Neuronal stem cell (in vitro differentiated cells): ENCODE data around the gene FADS3.

Experiments
- DNase-seq: peaks from one replicate; pipeline ENCODE4 v3.0.0-alpha.2; 2013; ENCODE audit warnings: low spot score
- H2AFZ ChIP-seq: one replicate; pipeline ENCODE4 v1.6.1; 2013; ENCODE audit warnings: mild to moderate bottlenecking, low read length, inconsistent platforms
- H2AK5ac ChIP-seq: 2 replicates; pipeline ENCODE4 v1.6.1; 2013; ENCODE audit warnings: low read depth, mild to moderate bottlenecking, inconsistent platforms, low read length, moderate library complexity, mixed read lengths
- H2BK120ac ChIP-seq: 2 replicates; pipeline ENCODE4 v1.6.1; 2013; ENCODE audit warnings: low read depth, mild to moderate bottlenecking, inconsistent platforms, low read length, moderate library complexity, mixed read lengths
- H2BK12ac ChIP-seq: one replicate; pipeline ENCODE4 v1.6.1; 2013; ENCODE audit warnings: low read length, inconsistent platforms
- H2BK15ac ChIP-seq: 2 replicates; pipeline ENCODE4 v1.6.1; 2013; ENCODE audit warnings: mild to moderate bottlenecking, low read length, inconsistent platforms, mixed read lengths
- H2BK5ac ChIP-seq: one replicate; pipeline ENCODE4 v1.6.1; 2013; ENCODE audit warnings: inconsistent platforms, mild to moderate bottlenecking, low read length, moderate library complexity
- H3K14ac ChIP-seq: one replicate; pipeline ENCODE4 v1.6.1; 2013; ENCODE audit warnings: low read length, inconsistent platforms
- H3K18ac ChIP-seq: 2 replicates; pipeline ENCODE4 v1.6.1; 2013; ENCODE audit warnings: low read length, inconsistent platforms
- H3K23ac ChIP-seq: 2 replicates; pipeline ENCODE4 v1.6.1; 2013; ENCODE audit warnings: low read depth, mild to moderate bottlenecking, mixed read lengths, low read length, inconsistent platforms; ENCODE audit not compliant: poor library complexity
- H3K27ac ChIP-seq: replicated peaks from 3 replicates; pipeline ENCODE4 v1.5.1; 2013; ENCODE audit warnings: low read length, inconsistent platforms
- H3K27me3 ChIP-seq, 3 experiments: 2 replicates each; pipeline ENCODE4 v1.6.1; 2013; ENCODE audit warnings: low read length in 3 of 3, mild to moderate bottlenecking in 2 of 3, inconsistent platforms in 1 of 3, low read depth in 1 of 3, mixed read lengths in 1 of 3, moderate library complexity in 1 of 3; ENCODE audit not compliant: control insufficient read depth in 3 of 3, insufficient read depth in 3 of 3
- H3K36me3 ChIP-seq, 2 donors: replicated peaks in 1 of 2; 2 replicates each; pipeline ENCODE4 v1.6.1; 2013; ENCODE audit warnings: low read length in 2 of 2; ENCODE audit not compliant: control insufficient read depth in 2 of 2, insufficient read depth in 2 of 2
- H3K4ac ChIP-seq: 2 replicates; pipeline ENCODE4 v1.6.1; 2013; ENCODE audit warnings: inconsistent platforms, mild to moderate bottlenecking, low read length, moderate library complexity
- H3K4me1 ChIP-seq, 2 donors: 1 replicate in 1 of 2; 2 replicates in 1 of 2; pipeline ENCODE4 v1.6.1; 2013; ENCODE audit warnings: low read length in 2 of 2, low read depth in 1 of 2; ENCODE audit not compliant: control insufficient read depth in 2 of 2, insufficient read depth in 1 of 2
- H3K4me2 ChIP-seq: one replicate; pipeline ENCODE4 v1.6.1; 2013; ENCODE audit warnings: mild to moderate bottlenecking, low read length, inconsistent platforms; ENCODE audit not compliant: insufficient read depth, poor library complexity, severe bottlenecking
- H3K4me3 ChIP-seq, 2 donors: 2 replicates each; pipeline ENCODE4 v1.5.1; 2013; ENCODE audit warnings: low read length in 2 of 2, mild to moderate bottlenecking in 2 of 2, inconsistent platforms in 1 of 2, moderate library complexity in 1 of 2
- H3K79me1 ChIP-seq: one replicate; pipeline ENCODE4 v1.6.1; 2013; ENCODE audit warnings: low read depth, mild to moderate bottlenecking, inconsistent platforms, low read length, moderate library complexity
- H3K9ac ChIP-seq: one replicate; pipeline ENCODE4 v1.6.1; 2013; ENCODE audit warnings: mild to moderate bottlenecking, low read depth, low read length, inconsistent platforms; ENCODE audit not compliant: poor library complexity
- H3K9me3 ChIP-seq, 2 donors: replicated peaks in 1 of 2; 2 replicates each; pipeline versions ENCODE3 to v1.6.1; 2013; ENCODE audit warnings: low read length in 2 of 2, mild to moderate bottlenecking in 2 of 2, inconsistent platforms in 1 of 2, low read depth in 1 of 2, mixed read lengths in 1 of 2, moderate library complexity in 1 of 2; ENCODE audit not compliant: control insufficient read depth in 2 of 2, insufficient read depth in 1 of 2
- H4K8ac ChIP-seq: one replicate; pipeline ENCODE4 v1.6.1; 2013; ENCODE audit warnings: low read depth, mild to moderate bottlenecking, inconsistent platforms, low read length, moderate library complexity
- H4K91ac ChIP-seq: one replicate; pipeline ENCODE4 v1.6.1; 2013; ENCODE audit warnings: low read length, low read depth, mild to moderate bottlenecking, inconsistent platforms; ENCODE audit not compliant: poor library complexity
- WGBS, 2 donors: extraction: QIAGEN DNeasy Blood & Tissue Kit; methylation state at CpG; one replicate each; pipeline ENCODE4 v1.1.7; 2013; ENCODE audit warnings: missing lambda C conversion rate in 2 of 2, mixed read lengths in 1 of 2; ENCODE audit not compliant: insufficient read length in 2 of 2, insufficient replicate concordance in 1 of 2; ENCODE audit errors: extremely low coverage in 2 of 2; 5-methylcytosine and 5-hydroxymethylcytosine counted together

FADS3 gene

GRCh38 chr11:61919705-61920631 lies 28.6 kb upstream of the FADS3 start:
- H3K4me2 ChIP-seq = no peak overlapping the region
- H2AFZ ChIP-seq = no peak overlapping the region
- no peak overlapping the region for H2BK120ac ChIP-seq
- no peak overlapping the region for H3K4ac ChIP-seq
- H3K14ac ChIP-seq = no peak overlapping the region
- H3K27ac ChIP-seq = no peak overlapping the region
- H4K91ac ChIP-seq = no peak overlapping the region
- H2BK12ac ChIP-seq = peak overlapping the region; percentile 30
- peak overlapping the region; percentile 69 for H3K23ac ChIP-seq
- H3K9ac ChIP-seq = no peak overlapping the region
- no peak overlapping the region for H4K8ac ChIP-seq
- no peaks in the 10 kb centered on the region for H3K36me3 ChIP-seq
- H3K9me3 ChIP-seq = no peaks in the 10 kb centered on the region
- DNase-seq = no peak
- peak overlapping the region; percentile 38 for H2BK15ac ChIP-seq
- H2AK5ac ChIP-seq = peak overlapping the region; percentile 61
- peaks cover 4 to 43% (median 22%) of the 10 kb centered on the region in 3 experiments for H3K27me3 ChIP-seq
- H2BK5ac ChIP-seq = no peak overlapping the region
- H3K4me1 ChIP-seq = peaks cover 14 to 19% of the 10 kb centered on the region in 2 donors
- peaks cover 1% of the 10 kb centered on the region for H3K79me1 ChIP-seq
- WGBS, 2 donors = no CpG with 5 or more reads among the region's 13 CpGs
- peak overlapping the region; percentile 44 for H3K18ac ChIP-seq
- H3K4me3 ChIP-seq = no peak overlapping the region

GRCh38 chr11:61918938-61919704 lies 27.8 kb upstream of the FADS3 start:
- Histone ChIP-seq H4K8ac (no peak overlapping the region), H2AK5ac (peak overlapping the region; percentile 61), H2BK5ac (no peak overlapping the region), H3K27ac (no peak overlapping the region), H3K14ac (no peak overlapping the region), H3K18ac (no peak overlapping the region), H3K27me3 (peaks cover 4 to 46% (median 22%) of the 10 kb centered on the region in 3 experiments), H3K79me1 (peaks cover 1% of the 10 kb centered on the region), H3K4me3 (no peak overlapping the region), H4K91ac (no peak overlapping the region), H2BK15ac (peak overlapping the region; percentile 34), H3K9me3 (no peaks in the 10 kb centered on the region), H3K4me2 (no peak overlapping the region), H2BK120ac (no peak overlapping the region), H2AFZ (no peak overlapping the region), H2BK12ac (no peak overlapping the region), H3K4ac (no peak overlapping the region), H3K36me3 (no peaks in the 10 kb centered on the region), H3K9ac (no peak overlapping the region), H3K4me1 (peaks cover 14 to 19% of the 10 kb centered on the region in 2 donors), H3K23ac (no peak overlapping the region)
- no peak for DNase-seq
- WGBS, 2 donors = no CpG with 5 or more reads among the region's 6 CpGs

- Histone ChIP-seq H3K14ac (no peak overlapping the region), H2BK12ac (peak overlapping the region; percentile 73), H2BK15ac (peak overlapping the region; percentile 34), H3K4me2 (no peak overlapping the region), H3K27me3 (peaks cover 4 to 53% (median 22%) of the 10 kb centered on the region in 3 experiments), H3K23ac (no peak overlapping the region), H2BK120ac (no peak overlapping the region), H2AK5ac (peak overlapping the region; percentile 21), H4K91ac (no peak overlapping the region), H3K27ac (no peak overlapping the region), H3K18ac (no peak overlapping the region), H3K4ac (no peak overlapping the region), H3K4me1 (peaks cover 8 to 12% of the 10 kb centered on the region in 2 donors), H3K79me1 (peaks cover 1% of the 10 kb centered on the region), H3K9me3 (no peaks in the 10 kb centered on the region), H4K8ac (no peak overlapping the region), H2BK5ac (no peak overlapping the region), H2AFZ (no peak overlapping the region), H3K9ac (no peak overlapping the region), H3K4me3 (no peak overlapping the region), H3K36me3 (no peaks in the 10 kb centered on the region)
- DNase-seq = no peak
- WGBS, 2 donors = no CpG with 5 or more reads among the region's 14 CpGs
Observed at GRCh38 chr11:61918251-61918937, 27.0 kb upstream of the FADS3 start.
